Vagina (tissue), 2 donors: ENCODE data around the gene IVD. TPM values are rescaled to one million over a fixed set of nuclear protein-coding genes. Genes with fewer than 3 reads are reported as not detected.

Experiments used
- DNase-seq, 2 donors: peaks; one replicate each; pipeline ENCODE4 v3.0.0-alpha.2; 2017; ENCODE audit errors: extremely low spot score in 2 of 2
- H3K27ac ChIP-seq: fragments of 200-600 bp; sonication (generic); one replicate; pipeline ENCODE4 v1.5.1; 2019
- H3K27me3 ChIP-seq: fragments of 200-600 bp; sonication (generic); one replicate; pipeline ENCODE4 v1.5.1; 2019
- H3K36me3 ChIP-seq, 2 donors: fragments of 200-600 bp; sonication (generic); one replicate each; pipeline ENCODE4 v1.5.1; 2017 to 2019
- H3K4me1 ChIP-seq: fragments of 200-600 bp; sonication (generic); one replicate; pipeline ENCODE4 v1.5.1; 2019
- H3K4me3 ChIP-seq, 2 donors: fragments of 200-600 bp; sonication (generic); 1 replicate in 1 of 2; 2 replicates in 1 of 2; pipeline ENCODE4 v1.5.1; 2016 to 2019
- H3K9me3 ChIP-seq: fragments of 200-600 bp; sonication (generic); one replicate; pipeline ENCODE4 v1.5.1; 2019
- CTCF ChIP-seq, 3 experiments: fragments of 450-650 bp in 2 of 3; fragments of 200-600 bp in 1 of 3; sonication (generic) in 1 of 3; IDR thresholded peaks; one replicate each; pipeline ENCODE4 v1.5.1; 2017 to 2019; ENCODE audit warnings: antibody characterized with exemption in 3 of 3, mild to moderate bottlenecking in 2 of 3, moderate library complexity in 2 of 3
- POLR2A ChIP-seq, 2 donors: fragments of 450-650 bp; IDR thresholded peaks; one replicate each; pipeline ENCODE4 v1.6.1; 2017; ENCODE audit warnings: antibody characterized with exemption in 2 of 2, mild to moderate bottlenecking in 2 of 2, moderate library complexity in 2 of 2
- POLR2AphosphoS5 ChIP-seq, 2 donors: sonication (generic); formaldehyde crosslinking; IDR thresholded peaks; one replicate each; pipeline ENCODE4 v1.9.0; 2017; ENCODE audit warnings: antibody characterized with exemption in 2 of 2, mild to moderate bottlenecking in 2 of 2, low read depth in 1 of 2; ENCODE audit not compliant: insufficient read depth in 1 of 2
- intact Hi-C: fragments of 100-400 bp; cut with DNase I; formaldehyde crosslinking; loops from one replicate; pipeline ENCODE4 v1.15.1; 2023
- total RNA-seq: library from RNA; depleted of rRNA; stranded (reverse); fragments of >200 nt; gene quantifications from one replicate; pipeline ENCODE4 v1.2.3, GENCODE V29; 2016

The IVD gene
- total RNA-seq, 1 donor from 2014 or later = 30.4 TPM

GRCh38 chr15:40392986-40393948, 12.3 kb upstream of the IVD start:
- no peak for DNase-seq
- no peaks in the 10 kb centered on the region for H3K9me3 ChIP-seq
- intact Hi-C loops = no loop called here
- H3K27ac ChIP-seq = no peak overlapping the region
- H3K27me3 ChIP-seq = no peaks in the 10 kb centered on the region
- H3K4me3 ChIP-seq = no peak overlapping the region
- TF ChIP-seq POLR2A (IDR thresholded peaks at IDR 0.05) = no peak
- no peak for TF ChIP-seq CTCF (IDR thresholded peaks at IDR 0.05)
- no peak for TF ChIP-seq POLR2AphosphoS5 (IDR thresholded peaks at IDR 0.05; ENCODE audit: insufficient read depth in 1 of 2, low read depth in 1 of 2)
- H3K36me3 ChIP-seq = peaks cover 0 to 38% of the 10 kb centered on the region in 2 donors
- no peaks in the 10 kb centered on the region for H3K4me1 ChIP-seq

GRCh38 chr15:40397688-40398412, 7.7 kb upstream of the IVD start:
- H3K4me1 ChIP-seq = no peaks in the 10 kb centered on the region
- no peak for TF ChIP-seq CTCF (IDR thresholded peaks at IDR 0.05)
- no peak for TF ChIP-seq POLR2A (IDR thresholded peaks at IDR 0.05)
- TF ChIP-seq POLR2AphosphoS5 (IDR thresholded peaks at IDR 0.05; ENCODE audit: insufficient read depth in 1 of 2, low read depth in 1 of 2) = no peak
- H3K4me3 ChIP-seq = no peak overlapping the region
- no peaks in the 10 kb centered on the region for H3K9me3 ChIP-seq
- intact Hi-C loops = no loop called here
- no peak overlapping the region for H3K27ac ChIP-seq
- H3K36me3 ChIP-seq = peaks cover 0 to 10% of the 10 kb centered on the region in 2 donors
- H3K27me3 ChIP-seq = no peaks in the 10 kb centered on the region
- no peak for DNase-seq

- Histone ChIP-seq H3K4me3 (no peak overlapping the region), H3K9me3 (no peaks in the 10 kb centered on the region), H3K27me3 (no peaks in the 10 kb centered on the region), H3K4me1 (no peaks in the 10 kb centered on the region), H3K27ac (no peak overlapping the region), H3K36me3 (peaks cover 0 to 5% of the 10 kb centered on the region in 2 donors)
- DNase-seq = no peak
- intact Hi-C loops = no loop called here
- TF ChIP-seq POLR2A (IDR thresholded peaks at IDR 0.05) (no peak), CTCF (IDR thresholded peaks at IDR 0.05) (no peak), POLR2AphosphoS5 (IDR thresholded peaks at IDR 0.05; ENCODE audit: insufficient read depth in 1 of 2, low read depth in 1 of 2) (no peak)
Observed at GRCh38 chr15:40398413-40398873, 7.2 kb upstream of the IVD start.

GRCh38 chr15:40399370-40399769, 6.2 kb upstream of the IVD start:
- intact Hi-C loops = no loop called here
- no peaks in the 10 kb centered on the region for H3K27me3 ChIP-seq
- no peak overlapping the region for H3K4me3 ChIP-seq
- no peaks in the 10 kb centered on the region for H3K9me3 ChIP-seq
- no peak overlapping the region for H3K27ac ChIP-seq
- DNase-seq = no peak
- TF ChIP-seq CTCF (IDR thresholded peaks at IDR 0.05) = no peak
- TF ChIP-seq POLR2AphosphoS5 (IDR thresholded peaks at IDR 0.05; ENCODE audit: insufficient read depth in 1 of 2, low read depth in 1 of 2) = no peak
- no peak for TF ChIP-seq POLR2A (IDR thresholded peaks at IDR 0.05)
- no peaks in the 10 kb centered on the region for H3K36me3 ChIP-seq
- no peaks in the 10 kb centered on the region for H3K4me1 ChIP-seq
